Measurements from ENCODE around the gene PRDM7. TPM values are rescaled to one million over a fixed set of nuclear protein-coding genes. Genes with fewer than 3 reads are reported as not detected.
"Not testable (repeated sequence)": the region's sequence is repeated elsewhere in the genome, so short reads cannot be mapped to it uniquely, and the experiment has no call there.

PRDM7 gene
- total RNA-seq, 4 donors from 2014 or later: not detected

GRCh38 chr16:90100229-90100628 lies 23.1 kb upstream of the PRDM7 start:
- H3K27ac ChIP-seq; H3K36me3 ChIP-seq; intact Hi-C loops (cut with DNase I; ENCODE audit: low total_unique reads); in situ Hi-C loops (cut with MboI; ENCODE audit: low pct_ligation_motif_present in 1 of 4, low pct_unique_long_range_greater_than_20kb in 1 of 4, low sequenced_read_pairs in 3 of 4); H3K4me1 ChIP-seq; DNase-seq; H3K9me3 ChIP-seq; H3K27me3 ChIP-seq; H3K4me3 ChIP-seq: not testable (repeated sequence)
- 63 to 72% methylated on average over 1 to 4 of the region's 5 CpGs for WGBS, 2 donors (ENCODE audit: low coverage in 1 of 2)

- H3K27me3 ChIP-seq; H3K9me3 ChIP-seq; intact Hi-C loops (cut with DNase I; ENCODE audit: low total_unique reads); DNase-seq; H3K4me3 ChIP-seq; H3K36me3 ChIP-seq; H3K27ac ChIP-seq; H3K4me1 ChIP-seq; in situ Hi-C loops (cut with MboI; ENCODE audit: low pct_ligation_motif_present in 1 of 4, low pct_unique_long_range_greater_than_20kb in 1 of 4, low sequenced_read_pairs in 3 of 4): not testable (repeated sequence)
- WGBS, 2 donors (ENCODE audit: low coverage in 1 of 2): 54% methylated on average over 3 of the region's 5 CpGs; no CpG with 5 or more reads in 1 of the 2 donors
Measured at GRCh38 chr16:90098936-90099335, 21.8 kb upstream of the PRDM7 start.

- H3K4me1 ChIP-seq; H3K9me3 ChIP-seq; DNase-seq; in situ Hi-C loops (cut with MboI; ENCODE audit: low pct_ligation_motif_present in 1 of 4, low pct_unique_long_range_greater_than_20kb in 1 of 4, low sequenced_read_pairs in 3 of 4); H3K27me3 ChIP-seq; intact Hi-C loops (cut with DNase I; ENCODE audit: low total_unique reads); H3K27ac ChIP-seq; H3K36me3 ChIP-seq; H3K4me3 ChIP-seq: not testable (repeated sequence)
- 87% methylated on average over 9 of the region's 9 CpGs; no CpG with 5 or more reads in 1 of the 2 donors for WGBS, 2 donors (ENCODE audit: low coverage in 1 of 2)
Measured at GRCh38 chr16:90097010-90097684, 20.0 kb upstream of the PRDM7 start.

- in situ Hi-C loops (cut with MboI; ENCODE audit: low pct_ligation_motif_present in 1 of 4, low pct_unique_long_range_greater_than_20kb in 1 of 4, low sequenced_read_pairs in 3 of 4); H3K27me3 ChIP-seq; DNase-seq; H3K9me3 ChIP-seq; H3K4me1 ChIP-seq; intact Hi-C loops (cut with DNase I; ENCODE audit: low total_unique reads); H3K4me3 ChIP-seq; H3K36me3 ChIP-seq; H3K27ac ChIP-seq: not testable (repeated sequence)
- WGBS, 2 donors (ENCODE audit: low coverage in 1 of 2): 91 to 92% methylated on average over 10 to 17 of the region's 22 CpGs
Measured at GRCh38 chr16:90094791-90095190, 17.7 kb upstream of the PRDM7 start.

- H3K27me3 ChIP-seq; H3K9me3 ChIP-seq; in situ Hi-C loops (cut with MboI; ENCODE audit: low pct_ligation_motif_present in 1 of 4, low pct_unique_long_range_greater_than_20kb in 1 of 4, low sequenced_read_pairs in 3 of 4); H3K27ac ChIP-seq; H3K36me3 ChIP-seq; intact Hi-C loops (cut with DNase I; ENCODE audit: low total_unique reads); DNase-seq; H3K4me3 ChIP-seq; H3K4me1 ChIP-seq: not testable (repeated sequence)
- WGBS, 2 donors (ENCODE audit: low coverage in 1 of 2): no CpG with 5 or more reads among the region's 35 CpGs
Measured at GRCh38 chr16:90094296-90094695, 17.2 kb upstream of the PRDM7 start.

- H3K27ac ChIP-seq; H3K4me1 ChIP-seq; DNase-seq; H3K9me3 ChIP-seq; H3K36me3 ChIP-seq; H3K27me3 ChIP-seq; in situ Hi-C loops (cut with MboI; ENCODE audit: low pct_ligation_motif_present in 1 of 4, low pct_unique_long_range_greater_than_20kb in 1 of 4, low sequenced_read_pairs in 3 of 4); H3K4me3 ChIP-seq; intact Hi-C loops (cut with DNase I; ENCODE audit: low total_unique reads): not testable (repeated sequence)
- 92% methylated on average over 30 of the region's 30 CpGs; no CpG with 5 or more reads in 1 of the 2 donors for WGBS, 2 donors (ENCODE audit: low coverage in 1 of 2)
Measured at GRCh38 chr16:90093799-90094198, 16.7 kb upstream of the PRDM7 start.

- intact Hi-C loops (cut with DNase I; ENCODE audit: low total_unique reads); DNase-seq; H3K36me3 ChIP-seq; H3K4me1 ChIP-seq; in situ Hi-C loops (cut with MboI; ENCODE audit: low pct_ligation_motif_present in 1 of 4, low pct_unique_long_range_greater_than_20kb in 1 of 4, low sequenced_read_pairs in 3 of 4); H3K9me3 ChIP-seq; H3K4me3 ChIP-seq; H3K27ac ChIP-seq; H3K27me3 ChIP-seq: not testable (repeated sequence)
- whole genome bisulfite sequencing, 2 donors (ENCODE audit: low coverage in 1 of 2): 50 to 65% methylated on average over 4 of the region's 4 CpGs
Measured at GRCh38 chr16:90092781-90093180, 15.7 kb upstream of the PRDM7 start.

GRCh38 chr16:90084215-90084950 lies 7.3 kb upstream of the PRDM7 start:
- Histone ChIP-seq H3K27me3 (no peaks in the 10 kb centered on the region), H3K4me1 (peaks cover 0 to 3% (median 0%) of the 10 kb centered on the region in 4 donors), H3K36me3 (no peaks in the 10 kb centered on the region), H3K4me3 (no peak overlapping the region), H3K9me3 (no peaks in the 10 kb centered on the region), H3K27ac (no peak overlapping the region)
- TF ChIP-seq CTCF (IDR thresholded peaks at IDR 0.05) (no peak), POLR2AphosphoS5 (IDR thresholded peaks at IDR 0.05) (no peak), POLR2A (IDR thresholded peaks at IDR 0.05) (no peak), EP300 (IDR thresholded peaks at IDR 0.05; ENCODE audit: low read depth) (no peak)
- WGBS, 2 donors (ENCODE audit: low coverage in 1 of 2): 78 to 83% methylated on average over 3 to 4 of the region's 4 CpGs
- intact Hi-C loops (cut with DNase I; ENCODE audit: low total_unique reads) (no loop called here), in situ Hi-C loops (cut with MboI; ENCODE audit: low pct_ligation_motif_present in 1 of 4, low pct_unique_long_range_greater_than_20kb in 1 of 4, low sequenced_read_pairs in 3 of 4) (no loop called here)
- DNase-seq: no peak
